HL-60 (cell line): ENCODE measurements around the gene TDRD1.

Experiments
- GABPA ChIP-seq: IDR thresholded peaks from 2 replicates; pipeline ENCODE4 v1.6.1; 2012; ENCODE audit warnings: low read depth
- POLR2AphosphoS5 ChIP-seq: IDR thresholded peaks from 2 replicates; pipeline ENCODE4 v1.6.1; 2012; ENCODE audit warnings: low read depth
- SPI1 ChIP-seq: IDR thresholded peaks from 2 replicates; pipeline ENCODE4 v1.6.1; 2012; ENCODE audit warnings: low read depth, mild to moderate bottlenecking, borderline replicate concordance
- TF ChIP-seq, protein P1 (sequence below): IDR thresholded peaks from one replicate; pipeline ENCODE4 v1.5.1; 2011; ENCODE audit warnings: low read length, control low read depth, inconsistent platforms; ENCODE audit not compliant: insufficient read depth
- TF ChIP-seq, protein P2 (sequence below): IDR thresholded peaks from 2 replicates; pipeline ENCODE4 v1.6.1; 2012; ENCODE audit warnings: low read depth; ENCODE audit not compliant: insufficient replicate concordance

DNA sequence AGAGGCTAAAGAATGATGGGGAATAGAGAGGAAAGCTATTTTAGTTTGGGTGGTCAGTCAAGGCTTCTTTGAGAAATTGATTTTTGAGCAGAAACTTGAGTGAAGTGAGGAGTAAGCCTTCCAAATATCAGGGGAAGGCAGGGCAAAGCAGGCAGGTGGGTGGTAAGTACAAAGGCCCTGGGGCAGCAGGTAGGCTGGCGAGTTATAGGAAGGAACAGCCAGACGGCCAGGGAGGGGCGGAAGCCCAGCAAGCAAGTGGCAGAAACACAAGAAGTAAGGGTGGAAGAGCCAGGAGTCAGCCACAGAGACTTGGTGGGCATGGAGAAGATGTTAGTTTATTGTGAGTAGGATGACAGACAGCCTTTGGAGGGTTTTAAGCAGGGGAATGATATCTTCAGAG lies 94.8 kb downstream of the TDRD1 start:
- TF ChIP-seq, protein P1, sequence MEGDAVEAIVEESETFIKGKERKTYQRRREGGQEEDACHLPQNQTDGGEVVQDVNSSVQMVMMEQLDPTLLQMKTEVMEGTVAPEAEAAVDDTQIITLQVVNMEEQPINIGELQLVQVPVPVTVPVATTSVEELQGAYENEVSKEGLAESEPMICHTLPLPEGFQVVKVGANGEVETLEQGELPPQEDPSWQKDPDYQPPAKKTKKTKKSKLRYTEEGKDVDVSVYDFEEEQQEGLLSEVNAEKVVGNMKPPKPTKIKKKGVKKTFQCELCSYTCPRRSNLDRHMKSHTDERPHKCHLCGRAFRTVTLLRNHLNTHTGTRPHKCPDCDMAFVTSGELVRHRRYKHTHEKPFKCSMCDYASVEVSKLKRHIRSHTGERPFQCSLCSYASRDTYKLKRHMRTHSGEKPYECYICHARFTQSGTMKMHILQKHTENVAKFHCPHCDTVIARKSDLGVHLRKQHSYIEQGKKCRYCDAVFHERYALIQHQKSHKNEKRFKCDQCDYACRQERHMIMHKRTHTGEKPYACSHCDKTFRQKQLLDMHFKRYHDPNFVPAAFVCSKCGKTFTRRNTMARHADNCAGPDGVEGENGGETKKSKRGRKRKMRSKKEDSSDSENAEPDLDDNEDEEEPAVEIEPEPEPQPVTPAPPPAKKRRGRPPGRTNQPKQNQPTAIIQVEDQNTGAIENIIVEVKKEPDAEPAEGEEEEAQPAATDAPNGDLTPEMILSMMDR = no peak
- TF ChIP-seq POLR2AphosphoS5 (no peak), SPI1 (no peak), GABPA (no peak)
- TF ChIP-seq, protein P2, sequence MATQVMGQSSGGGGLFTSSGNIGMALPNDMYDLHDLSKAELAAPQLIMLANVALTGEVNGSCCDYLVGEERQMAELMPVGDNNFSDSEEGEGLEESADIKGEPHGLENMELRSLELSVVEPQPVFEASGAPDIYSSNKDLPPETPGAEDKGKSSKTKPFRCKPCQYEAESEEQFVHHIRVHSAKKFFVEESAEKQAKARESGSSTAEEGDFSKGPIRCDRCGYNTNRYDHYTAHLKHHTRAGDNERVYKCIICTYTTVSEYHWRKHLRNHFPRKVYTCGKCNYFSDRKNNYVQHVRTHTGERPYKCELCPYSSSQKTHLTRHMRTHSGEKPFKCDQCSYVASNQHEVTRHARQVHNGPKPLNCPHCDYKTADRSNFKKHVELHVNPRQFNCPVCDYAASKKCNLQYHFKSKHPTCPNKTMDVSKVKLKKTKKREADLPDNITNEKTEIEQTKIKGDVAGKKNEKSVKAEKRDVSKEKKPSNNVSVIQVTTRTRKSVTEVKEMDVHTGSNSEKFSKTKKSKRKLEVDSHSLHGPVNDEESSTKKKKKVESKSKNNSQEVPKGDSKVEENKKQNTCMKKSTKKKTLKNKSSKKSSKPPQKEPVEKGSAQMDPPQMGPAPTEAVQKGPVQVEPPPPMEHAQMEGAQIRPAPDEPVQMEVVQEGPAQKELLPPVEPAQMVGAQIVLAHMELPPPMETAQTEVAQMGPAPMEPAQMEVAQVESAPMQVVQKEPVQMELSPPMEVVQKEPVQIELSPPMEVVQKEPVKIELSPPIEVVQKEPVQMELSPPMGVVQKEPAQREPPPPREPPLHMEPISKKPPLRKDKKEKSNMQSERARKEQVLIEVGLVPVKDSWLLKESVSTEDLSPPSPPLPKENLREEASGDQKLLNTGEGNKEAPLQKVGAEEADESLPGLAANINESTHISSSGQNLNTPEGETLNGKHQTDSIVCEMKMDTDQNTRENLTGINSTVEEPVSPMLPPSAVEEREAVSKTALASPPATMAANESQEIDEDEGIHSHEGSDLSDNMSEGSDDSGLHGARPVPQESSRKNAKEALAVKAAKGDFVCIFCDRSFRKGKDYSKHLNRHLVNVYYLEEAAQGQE = no peak
